Anterior cingulate cortex (tissue), 58 donors: ENCODE results near the gene RBP5.

Source experiments
- DNase-seq, 58 donors: peaks; one replicate each; lab custom pipeline; 2025; lab: John Stamatoyannopoulos, UW

The RBP5 gene

GRCh38 chr12:7146906-7147305, 18.2 kb upstream of the RBP5 start:
- no peak for DNase-seq

DNA sequence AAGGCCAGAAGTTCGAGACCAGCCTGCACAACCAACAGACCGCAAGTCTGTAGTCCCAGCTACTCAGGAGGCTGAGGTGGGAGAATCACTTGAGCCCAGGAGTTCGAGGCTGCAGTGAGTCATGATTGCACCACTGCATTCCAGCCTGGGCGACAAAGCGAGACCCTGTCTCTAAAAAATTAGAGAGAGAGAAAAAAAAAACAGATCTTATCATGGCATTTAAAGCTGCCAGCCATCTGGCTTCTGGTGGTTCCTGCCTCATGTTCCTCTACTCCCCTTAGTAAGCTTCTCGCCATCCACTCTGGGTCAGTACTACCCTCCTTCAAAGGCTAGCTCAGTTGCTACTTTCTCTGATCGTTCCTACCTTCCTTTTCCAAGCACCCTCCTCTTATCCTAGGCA, 17.5 kb upstream of the RBP5 start:
- no peak for DNase-seq

- DNase-seq: no peak
Measured at GRCh38 chr12:7145671-7146070, 17.0 kb upstream of the RBP5 start.

GRCh38 chr12:7144414-7145120, 15.9 kb upstream of the RBP5 start:
- peak in 1 of 58 donors; percentile 5 for DNase-seq

DNA sequence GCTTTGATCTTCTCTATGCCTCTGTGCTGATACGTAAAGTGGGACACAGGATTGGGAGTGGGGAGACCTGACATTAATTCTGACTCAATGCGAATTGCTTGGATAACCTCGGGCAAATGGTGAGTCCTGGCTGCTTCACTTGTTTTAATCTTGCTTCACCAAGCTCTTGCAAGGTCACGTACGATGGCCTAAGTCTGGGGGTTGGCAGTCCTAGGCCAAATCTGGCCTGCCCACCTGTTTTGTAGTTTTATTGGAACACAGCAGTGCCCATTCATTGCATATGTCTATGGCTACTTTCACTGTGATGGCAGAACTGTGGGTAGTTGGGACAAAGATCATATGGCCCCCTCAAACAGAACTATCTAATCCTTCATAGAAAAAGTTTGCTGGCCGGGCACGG, 14.9 kb upstream of the RBP5 start:
- DNase-seq: no peak

DNA sequence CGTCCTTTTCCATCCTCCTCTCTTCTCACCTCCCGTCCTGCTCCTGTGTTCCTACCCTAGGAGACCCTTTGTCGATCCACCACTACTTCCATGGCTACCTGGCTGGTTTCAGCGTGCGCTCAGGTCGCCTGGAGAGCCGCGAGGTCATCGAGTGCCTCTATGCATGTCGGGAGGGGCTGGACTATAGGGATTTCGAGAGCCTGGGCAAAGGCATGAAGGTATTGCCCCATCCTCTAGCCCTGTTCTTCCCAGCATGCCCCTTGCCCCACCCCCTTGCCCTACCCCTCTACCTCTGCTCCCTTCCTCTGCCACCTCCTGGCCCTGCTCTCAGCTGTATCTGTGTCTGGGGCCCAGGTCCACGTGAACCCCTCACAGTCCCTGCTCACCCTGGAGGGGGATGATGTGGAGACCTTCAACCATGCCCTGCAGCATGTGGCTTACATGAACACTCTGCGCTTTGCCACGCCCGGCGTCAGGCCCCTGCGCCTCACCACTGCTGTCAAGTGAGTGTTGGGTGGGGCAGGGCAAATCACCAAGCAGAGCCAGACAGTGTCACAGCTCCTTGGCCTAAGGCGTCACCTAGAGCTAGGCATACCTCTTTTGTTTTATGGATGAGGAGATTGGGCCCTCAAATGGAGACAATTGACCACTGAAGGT, 14.2 kb upstream of the RBP5 start:
- no peak for DNase-seq

- DNase-seq: peak in 14 of 58 donors; percentile 4 to 51 (median 14)
Measured at GRCh38 chr12:7142056-7142644, 13.5 kb upstream of the RBP5 start.

DNA sequence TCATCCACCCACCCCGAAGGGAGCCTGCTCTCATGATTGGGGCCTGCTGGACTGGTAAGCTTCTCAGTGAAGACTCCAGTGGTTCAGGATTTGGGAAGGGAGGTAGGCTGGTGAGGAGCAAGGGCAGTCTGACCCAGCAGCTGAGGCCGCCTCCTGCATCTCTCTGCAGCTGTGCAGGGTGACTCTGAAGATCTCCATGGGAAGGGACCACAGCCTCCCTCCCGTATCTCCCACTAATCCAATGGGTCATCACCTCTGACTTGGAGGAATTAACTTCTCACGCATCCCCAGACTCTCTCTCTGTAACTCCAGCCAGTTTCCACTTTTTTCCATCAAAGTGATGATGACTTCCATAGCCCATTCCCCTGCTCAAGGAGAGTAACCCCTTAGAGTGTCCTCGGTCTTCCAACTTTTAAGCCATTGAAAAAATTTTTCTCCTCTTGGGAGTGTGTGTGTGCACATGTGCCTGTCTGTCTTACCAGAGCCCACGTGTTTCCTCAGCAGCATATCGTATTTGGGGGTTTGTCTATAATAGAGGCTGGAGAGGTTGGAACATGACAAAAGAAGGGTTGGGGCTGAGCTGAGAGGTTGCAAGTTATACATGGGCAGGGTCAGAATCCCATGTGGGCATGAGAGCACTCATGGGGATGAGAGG, 12.8 kb upstream of the RBP5 start:
- no peak for DNase-seq

DNA sequence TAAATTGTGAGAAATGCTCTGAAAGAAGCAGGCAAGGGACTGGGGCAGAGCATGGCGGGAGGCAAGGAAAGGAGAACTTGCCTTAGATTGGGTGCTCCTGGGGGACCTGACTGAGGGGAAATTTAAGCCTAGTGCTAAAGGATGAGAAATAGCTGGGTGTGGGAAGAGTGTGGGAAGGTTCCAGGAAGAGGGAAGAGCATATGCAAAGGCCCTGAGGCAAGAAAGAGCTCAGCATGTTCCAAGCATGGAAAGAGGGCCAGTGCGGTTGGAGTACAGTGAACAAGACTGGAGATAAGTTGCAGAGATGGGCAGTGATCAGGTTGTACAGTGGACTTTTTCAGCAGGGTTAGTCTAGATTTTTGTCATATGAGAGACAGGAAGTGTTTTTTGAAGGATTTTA, 10.5 kb upstream of the RBP5 start:
- no peak for DNase-seq

GRCh38 chr12:7137908-7138307, 9.2 kb upstream of the RBP5 start:
- no peak for DNase-seq

DNA sequence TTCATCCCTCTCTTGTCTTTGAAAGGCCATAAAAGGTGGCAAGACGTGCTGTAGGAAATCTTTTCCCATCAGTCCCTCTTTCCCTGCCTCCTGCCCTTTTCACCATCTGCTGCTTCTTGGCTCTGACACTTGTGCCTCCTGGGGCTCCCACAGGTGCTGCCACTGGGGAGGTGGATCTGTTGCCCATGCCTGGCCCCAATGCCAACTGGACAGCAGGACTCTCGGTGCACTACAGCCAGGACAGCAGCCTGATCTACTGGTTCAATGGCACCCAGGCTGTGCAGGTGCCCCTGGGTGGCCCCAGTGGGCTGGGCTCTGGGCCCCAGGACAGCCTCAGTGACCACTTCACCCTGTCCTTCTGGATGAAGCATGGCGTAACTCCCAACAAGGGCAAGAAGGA, 8.0 kb upstream of the RBP5 start:
- no peak for DNase-seq

DNA sequence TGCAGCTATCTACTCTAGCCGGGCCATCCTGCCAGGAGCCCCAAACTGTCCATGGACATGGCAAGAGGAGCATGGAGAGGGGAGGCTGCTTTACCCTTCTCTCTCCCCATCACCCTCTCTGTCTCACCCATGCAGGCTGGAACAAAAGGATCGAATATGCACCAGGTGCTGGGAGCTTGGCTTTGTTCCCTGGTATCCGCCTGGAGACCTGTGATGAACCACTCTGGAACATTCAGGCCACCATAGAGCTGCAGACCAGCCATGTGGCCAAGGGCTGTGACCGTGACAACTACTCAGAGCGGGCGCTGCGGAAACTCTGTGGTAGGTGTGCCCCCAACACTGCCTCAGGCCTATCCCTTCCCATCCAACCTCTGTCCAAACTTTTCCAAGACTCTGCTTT, 7.4 kb upstream of the RBP5 start:
- no peak for DNase-seq

DNA sequence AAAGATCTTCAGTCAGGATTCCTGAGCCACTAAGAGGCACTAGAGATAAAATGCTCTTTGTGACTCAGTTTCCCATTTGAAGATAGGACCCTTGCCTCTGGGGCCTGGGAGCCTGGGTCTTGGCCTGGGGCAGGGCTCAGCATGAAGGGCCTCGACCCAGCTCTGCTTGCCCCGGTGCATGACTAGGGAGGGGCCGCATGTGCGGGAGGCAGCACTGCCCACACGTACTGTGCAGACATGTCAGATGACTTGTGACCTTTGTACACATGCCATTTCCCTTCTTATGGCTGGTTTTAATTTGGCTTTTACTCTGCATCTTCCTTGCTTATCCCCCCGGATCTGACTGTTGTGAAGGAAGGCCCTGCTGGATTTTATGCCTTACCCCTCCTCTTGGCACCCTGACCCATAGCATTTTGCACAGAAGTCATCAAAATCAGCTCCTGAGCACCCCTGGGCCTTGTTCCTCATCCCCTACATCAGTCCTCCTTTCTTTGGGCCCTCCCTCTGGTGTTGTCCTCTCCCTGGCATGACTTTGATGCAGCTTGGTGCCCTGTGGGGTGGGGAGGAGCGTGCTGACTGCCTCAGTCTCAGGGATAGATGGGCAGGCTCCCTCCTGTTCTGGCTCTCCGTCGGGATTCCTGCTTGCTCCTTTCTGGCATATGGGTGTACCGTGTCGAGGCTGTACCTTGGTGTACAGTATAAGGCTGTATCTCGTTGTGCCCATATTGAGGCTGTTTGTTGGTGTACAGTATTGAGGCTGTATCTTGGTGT, 5.9 kb upstream of the RBP5 start:
- no peak for DNase-seq

DNA sequence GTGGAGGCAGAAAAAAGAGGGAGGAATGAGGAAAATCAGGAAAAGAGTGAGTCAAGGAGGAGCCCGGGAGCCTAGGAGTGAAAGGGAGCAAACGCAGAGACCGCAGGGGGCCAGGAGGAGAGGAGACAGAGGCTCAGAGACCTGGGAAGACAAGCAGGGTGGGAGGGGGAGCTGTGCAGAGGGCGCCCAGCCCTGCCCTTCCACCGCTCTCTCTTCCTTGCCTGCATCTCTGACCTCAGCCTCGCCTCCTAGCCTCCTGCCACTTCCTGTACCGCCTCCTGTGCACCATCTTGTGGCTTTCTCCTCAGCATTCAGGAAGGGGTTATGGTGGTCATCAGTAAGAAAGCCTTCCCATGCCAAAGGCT, 2.8 kb upstream of the RBP5 start:
- no peak for DNase-seq

GRCh38 chr12:7130701-7131501, 2.2 kb upstream of the RBP5 start:
- DNase-seq: peak in 40 of 58 donors; percentile 9 to 66 (median 28)

- peak in 56 of 58 donors; percentile 38 to 93 (median 76) for DNase-seq
Measured at GRCh38 chr12:7129872-7130691, 1.4 kb upstream of the RBP5 start, which contains the start of gene CLSTN3. TSS of gene CLSTN3 (plus strand) at chr12:7130371. CDS start at chr12:7130649, 278 bp downstream.

GRCh38 chr12:7129287-7129871, 690 bp upstream of the RBP5 start:
- DNase-seq: peak in 1 of 58 donors; percentile 29

DNA sequence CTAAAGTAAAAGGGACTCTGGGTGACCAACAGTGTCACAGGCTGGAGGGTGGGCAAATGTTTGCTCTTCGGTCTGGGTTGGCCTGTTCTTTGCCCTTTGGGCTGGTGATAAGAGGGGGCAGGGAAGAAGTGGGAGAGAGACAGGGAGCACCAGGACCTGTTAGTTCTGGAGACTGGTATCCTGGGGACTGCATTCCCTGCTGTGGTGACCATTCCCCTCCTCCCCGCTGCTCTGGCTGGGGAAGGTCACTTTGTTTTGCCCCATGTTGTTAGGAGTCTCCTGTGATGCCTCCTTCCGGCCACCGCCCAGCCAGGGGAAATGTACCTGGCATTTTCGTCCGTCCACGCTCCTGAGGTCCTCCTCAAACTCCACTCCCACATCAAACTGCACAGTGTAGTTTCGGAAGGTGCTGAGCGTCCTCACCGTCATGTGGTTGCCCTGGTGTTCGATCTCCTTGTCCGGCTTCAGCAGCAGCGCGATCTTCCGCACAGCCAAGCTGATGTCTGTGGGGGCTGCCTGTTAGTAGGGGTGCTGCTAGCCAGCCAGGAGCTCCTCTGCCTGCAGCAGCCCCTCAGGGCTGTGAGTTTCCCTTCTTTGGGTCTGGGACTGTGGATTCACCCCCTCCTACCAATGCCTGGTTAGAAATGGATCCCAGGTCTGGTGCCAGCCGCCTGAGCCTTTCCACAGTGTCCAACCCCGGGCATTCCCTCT, 618 bp downstream of the RBP5 start:
- no peak for DNase-seq
